Gastrocnemius medialis (tissue), 4 donors: ENCODE data around the gene PDCD2L. TPM values are rescaled to one million over a fixed set of nuclear protein-coding genes. Genes with fewer than 3 reads are reported as not detected.

Experiments
- ATAC-seq, 2 donors: fragments of 150-250 bp; one replicate each; pipeline ENCODE4 v1.9.1; 2016
- DNase-seq, 2 donors: peaks; one replicate each; pipeline ENCODE4 v3.0.0-alpha.2; 2019
- H3K27ac ChIP-seq, 4 donors: fragments of 200-600 bp; sonication (generic); 1 replicate in 1 of 4; 2 replicates in 3 of 4; pipeline ENCODE4 v1.5.1; 2016 to 2018; ENCODE audit warnings: mild to moderate bottlenecking in 2 of 4, moderate library complexity in 1 of 4
- H3K27me3 ChIP-seq, 3 donors: fragments of 200-600 bp; sonication (generic) in 2 of 3; 1 replicate in 1 of 3; 2 replicates in 2 of 3; pipeline versions ENCODE4 v1.5.1 to v1.6.0; 2016 to 2019; ENCODE audit warnings: mild to moderate bottlenecking in 1 of 3, moderate library complexity in 1 of 3
- H3K36me3 ChIP-seq, 2 donors: fragments of 200-600 bp; sonication (generic) in 1 of 2; one replicate each; pipeline ENCODE4 v1.5.1; 2017 to 2018
- H3K4me1 ChIP-seq, 2 donors: fragments of 200-600 bp; sonication (generic) in 1 of 2; one replicate each; pipeline ENCODE4 v1.5.1; 2016 to 2017; ENCODE audit warnings: mild to moderate bottlenecking in 2 of 2
- H3K4me3 ChIP-seq, 4 donors: fragments of 200-600 bp; sonication (generic) in 3 of 4; 1 replicate in 1 of 4; 2 replicates in 3 of 4; pipeline ENCODE4 v1.5.1; 2016 to 2019; ENCODE audit warnings: mild to moderate bottlenecking in 2 of 4
- H3K9me3 ChIP-seq, 3 donors: fragments of 200-600 bp; sonication (generic) in 2 of 3; 1 replicate in 1 of 3; 2 replicates in 2 of 3; pipeline ENCODE4 v1.5.1; 2016 to 2019
- POLR2A ChIP-seq, 2 donors: fragments of 450-650 bp; IDR thresholded peaks; one replicate each; pipeline ENCODE4 v1.6.1; 2017; ENCODE audit warnings: antibody characterized with exemption in 2 of 2, mild to moderate bottlenecking in 2 of 2, moderate library complexity in 2 of 2
- in situ Hi-C, 4 donors: fragments of 200-750 bp; cut with MboI; loops; one replicate each; pipeline versions ENCODE4 v1.15.0 to v1.8.0; 2017; ENCODE audit warnings: low sequenced_read_pairs in 4 of 4
- intact Hi-C: fragments of 100-400 bp; cut with DNase I; formaldehyde crosslinking; loops from one replicate; pipeline ENCODE4 v1.15.1; 2023; ENCODE audit warnings: low total_unique reads
- total RNA-seq, 4 donors: library from RNA; depleted of rRNA; stranded (reverse); fragments of >200 nt; gene quantifications; one replicate each; pipeline versions ENCODE4 v1.1.0 to v1.2.3, GENCODE V29; 2016
- TF ChIP-seq, protein P1 (sequence below), 5 experiments: fragments of 450-650 bp in 3 of 5; fragments of 200-600 bp in 2 of 5; sonication (generic) in 2 of 5; IDR thresholded peaks in 4 of 5; conservative IDR thresholded peaks in 1 of 5; 1 replicate in 4 of 5; 2 replicates in 1 of 5; pipeline ENCODE4 v1.5.1; 2016 to 2019; ENCODE audit warnings: antibody characterized with exemption in 5 of 5, mild to moderate bottlenecking in 3 of 5, moderate library complexity in 3 of 5

Gene PDCD2L
- total RNA-seq, 4 donors from 2014 or later = 18.1 to 49.8 (median 25.1) TPM

DNA sequence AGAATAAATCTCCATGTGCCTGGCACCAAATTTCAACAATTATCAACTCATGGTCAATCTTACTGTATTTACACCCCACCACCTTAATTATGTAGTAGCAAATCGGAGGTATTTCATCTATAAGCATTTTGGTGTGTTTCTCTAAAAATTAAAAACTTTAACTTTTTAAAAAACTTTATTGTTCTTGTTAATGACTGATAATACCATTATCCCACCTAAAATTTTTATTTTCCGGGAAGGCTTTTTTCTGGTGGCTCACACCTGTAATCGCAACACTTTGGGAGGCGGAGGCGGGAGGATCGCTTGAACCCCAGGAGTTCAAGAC lies 453 bp upstream of the PDCD2L start:
- intact Hi-C loops = loop anchor here (1.0 to 2.0 kb wide), 2 partner anchors 25 to 97 kb away; partner anchors contain the start of gene UBA2
- in situ Hi-C loops = no loop called here
- Histone ChIP-seq H3K27me3 (no peaks in the 10 kb centered on the region), H3K9me3 (no peaks in the 10 kb centered on the region), H3K36me3 (peaks cover 0 to 19% of the 10 kb centered on the region in 2 donors), H3K27ac (peak overlapping the region; percentile 81 to 86 (median 86)), H3K4me1 (peaks cover 0 to 4% of the 10 kb centered on the region in 2 donors), H3K4me3 (peak overlapping the region; percentile 80 to 95 (median 86))
- DNase-seq (no peak), ATAC-seq (no peak)
- no peak for TF ChIP-seq POLR2A (IDR thresholded peaks at IDR 0.05)
- TF ChIP-seq, protein P1, sequence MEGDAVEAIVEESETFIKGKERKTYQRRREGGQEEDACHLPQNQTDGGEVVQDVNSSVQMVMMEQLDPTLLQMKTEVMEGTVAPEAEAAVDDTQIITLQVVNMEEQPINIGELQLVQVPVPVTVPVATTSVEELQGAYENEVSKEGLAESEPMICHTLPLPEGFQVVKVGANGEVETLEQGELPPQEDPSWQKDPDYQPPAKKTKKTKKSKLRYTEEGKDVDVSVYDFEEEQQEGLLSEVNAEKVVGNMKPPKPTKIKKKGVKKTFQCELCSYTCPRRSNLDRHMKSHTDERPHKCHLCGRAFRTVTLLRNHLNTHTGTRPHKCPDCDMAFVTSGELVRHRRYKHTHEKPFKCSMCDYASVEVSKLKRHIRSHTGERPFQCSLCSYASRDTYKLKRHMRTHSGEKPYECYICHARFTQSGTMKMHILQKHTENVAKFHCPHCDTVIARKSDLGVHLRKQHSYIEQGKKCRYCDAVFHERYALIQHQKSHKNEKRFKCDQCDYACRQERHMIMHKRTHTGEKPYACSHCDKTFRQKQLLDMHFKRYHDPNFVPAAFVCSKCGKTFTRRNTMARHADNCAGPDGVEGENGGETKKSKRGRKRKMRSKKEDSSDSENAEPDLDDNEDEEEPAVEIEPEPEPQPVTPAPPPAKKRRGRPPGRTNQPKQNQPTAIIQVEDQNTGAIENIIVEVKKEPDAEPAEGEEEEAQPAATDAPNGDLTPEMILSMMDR (IDR thresholded peaks at IDR 0.05 in 4 of 5, conservative IDR thresholded peaks at IDR 0.05 in 1 of 5) = no peak

DNA sequence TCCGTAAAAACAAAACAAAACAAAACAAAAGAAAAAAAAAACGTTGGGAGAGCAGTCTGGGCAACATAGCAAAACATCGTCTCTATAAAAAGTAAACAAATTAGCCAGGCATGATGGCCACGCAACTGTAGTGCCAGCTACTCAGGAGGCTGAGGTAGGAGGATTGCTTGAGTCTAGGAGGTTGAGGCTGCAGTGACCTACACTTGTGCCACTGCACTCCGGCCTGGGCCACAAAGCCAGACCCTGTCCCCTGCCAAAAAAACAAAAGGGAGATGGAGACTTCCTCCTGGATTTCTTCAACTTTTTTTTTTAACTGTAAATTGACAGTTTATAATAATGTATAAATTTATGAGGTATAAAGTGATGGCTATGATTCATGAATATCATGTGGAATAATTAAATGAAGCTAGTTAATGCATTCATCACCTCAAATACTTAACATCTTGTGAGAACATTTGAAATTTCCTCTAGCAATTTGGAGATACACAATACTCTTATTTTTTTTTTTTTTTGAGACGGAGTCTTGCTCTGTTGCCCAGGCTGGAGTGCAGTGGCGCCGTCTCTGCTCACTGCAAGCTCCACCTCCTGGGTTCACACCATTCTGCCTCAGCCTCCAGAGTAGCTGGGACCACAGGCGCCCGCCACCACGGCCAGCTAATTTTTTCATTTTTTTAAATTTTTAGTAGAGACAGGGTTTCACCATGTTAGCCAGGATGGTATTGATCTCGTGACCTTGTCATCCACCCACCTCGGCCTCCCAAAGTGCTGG lies 1.9 kb downstream of the PDCD2L start:
- TF ChIP-seq POLR2A (IDR thresholded peaks at IDR 0.05) = no peak
- TF ChIP-seq, protein P1 (IDR thresholded peaks at IDR 0.05 in 4 of 5, conservative IDR thresholded peaks at IDR 0.05 in 1 of 5) = no peak
- H3K36me3 ChIP-seq = peaks cover 0 to 11% of the 10 kb centered on the region in 2 donors
- in situ Hi-C loops (no loop called here), intact Hi-C loops (loop anchor here (2.0 kb wide), 1 partner anchor 95 kb away; no protein-coding TSS in a partner anchor)
- peaks cover 0 to 4% of the 10 kb centered on the region in 2 donors for H3K4me1 ChIP-seq
- no peak overlapping the region for H3K4me3 ChIP-seq
- H3K27ac ChIP-seq = no peak overlapping the region
- ATAC-seq (no peak), DNase-seq (peak in 1 of 2 donors; percentile 3)
- no peaks in the 10 kb centered on the region for H3K9me3 ChIP-seq
- no peaks in the 10 kb centered on the region for H3K27me3 ChIP-seq

DNA sequence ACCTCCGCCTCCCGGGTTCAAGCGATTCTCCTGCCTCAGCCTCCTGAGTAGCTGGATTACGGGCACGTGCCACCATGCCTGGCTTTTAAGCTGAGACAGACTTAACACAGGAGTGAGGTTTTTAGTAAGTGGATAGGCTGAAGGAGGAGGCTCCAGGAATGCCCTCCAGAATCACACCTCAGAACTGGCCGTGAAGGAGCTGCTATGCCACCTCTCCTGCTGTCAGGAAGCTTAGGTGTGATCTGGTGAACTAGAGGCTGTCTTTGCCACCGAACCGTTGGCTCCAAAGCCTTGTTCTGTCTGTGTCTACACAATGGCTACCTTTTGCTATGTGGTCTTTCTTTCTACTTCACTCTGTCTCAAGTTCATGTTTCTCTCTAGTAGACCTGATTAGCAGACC lies 4.2 kb downstream of the PDCD2L start:
- in situ Hi-C loops = no loop called here
- Histone ChIP-seq H3K9me3 (no peaks in the 10 kb centered on the region), H3K27me3 (no peaks in the 10 kb centered on the region), H3K36me3 (peaks cover 0 to 11% of the 10 kb centered on the region in 2 donors), H3K4me3 (no peak overlapping the region), H3K27ac (no peak overlapping the region), H3K4me1 (peaks cover 0 to 4% of the 10 kb centered on the region in 2 donors)
- DNase-seq (peak in 1 of 2 donors; percentile 5), ATAC-seq (no peak)
- intact Hi-C loops = no loop called here
- TF ChIP-seq POLR2A (IDR thresholded peaks at IDR 0.05) = no peak
- TF ChIP-seq, protein P1 (IDR thresholded peaks at IDR 0.05 in 4 of 5, conservative IDR thresholded peaks at IDR 0.05 in 1 of 5) = no peak

DNA sequence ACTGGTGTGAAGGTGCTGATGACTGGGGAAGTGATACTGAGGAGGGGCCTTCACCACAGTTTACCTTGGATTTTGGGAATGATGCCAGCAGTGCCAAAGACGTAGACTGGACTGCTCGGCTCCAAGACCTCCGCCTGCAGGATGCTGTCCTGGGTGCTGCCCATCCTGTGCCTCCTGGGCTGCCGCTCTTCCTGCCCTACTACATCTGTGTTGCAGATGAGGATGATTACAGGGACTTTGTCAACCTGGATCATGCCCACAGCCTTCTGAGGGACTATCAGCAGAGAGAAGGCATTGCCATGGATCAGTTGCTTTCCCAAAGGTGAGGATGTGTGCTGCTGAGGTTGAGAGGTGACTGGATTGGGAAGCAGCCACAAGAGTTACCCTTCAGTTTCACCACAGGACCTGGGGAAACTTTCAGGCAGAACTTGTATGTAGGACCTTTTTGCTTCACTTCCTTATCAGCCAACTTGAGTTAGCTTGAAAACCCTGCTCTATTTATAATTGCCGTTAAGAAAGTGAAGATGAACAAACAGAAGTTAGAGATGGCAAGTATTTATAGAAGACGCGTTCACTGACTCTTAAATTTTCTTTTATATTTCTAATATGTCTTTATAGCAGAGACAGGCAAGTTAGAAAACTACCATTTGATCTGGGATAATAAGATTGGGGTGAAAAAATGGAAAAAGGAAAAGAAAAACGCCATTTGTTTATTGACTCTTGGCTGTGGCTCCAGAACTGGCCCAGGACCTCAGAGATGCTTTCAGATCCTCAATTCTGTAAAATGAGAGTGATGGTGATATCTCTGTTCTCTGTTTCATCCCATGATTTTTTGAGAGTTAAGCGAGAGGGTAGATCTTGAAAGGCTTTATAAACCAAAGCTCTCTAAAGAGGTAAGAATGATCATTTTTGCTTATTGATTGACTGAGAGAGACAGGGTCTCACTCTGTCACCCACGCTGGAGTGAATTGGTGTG lies 5.3 kb downstream of the PDCD2L start:
- peaks cover 0 to 19% of the 10 kb centered on the region in 2 donors for H3K36me3 ChIP-seq

More for the DNA sequence above, 5.3 kb downstream of the PDCD2L start:
- TF ChIP-seq, protein P1 (IDR thresholded peaks at IDR 0.05 in 4 of 5, conservative IDR thresholded peaks at IDR 0.05 in 1 of 5) = no peak
- no peak for TF ChIP-seq POLR2A (IDR thresholded peaks at IDR 0.05)
- intact Hi-C loops (no loop called here), in situ Hi-C loops (no loop called here)
- H3K27me3 ChIP-seq = no peaks in the 10 kb centered on the region
- peak in 1 of 2 donors; percentile 2 for DNase-seq
- ATAC-seq = no peak
- peaks cover 0 to 4% of the 10 kb centered on the region in 2 donors for H3K4me1 ChIP-seq
- no peak overlapping the region for H3K27ac ChIP-seq
- H3K4me3 ChIP-seq = no peak overlapping the region
- H3K9me3 ChIP-seq = no peaks in the 10 kb centered on the region
